GM12878 (cell line): ENCODE results near the gene CAPN10.

Experiments used
- CBX5 ChIP-seq: sonication (generic); IDR thresholded peaks from 2 replicates; pipeline ENCODE4 v1.6.1; 2016; ENCODE audit warnings: low read depth, moderate library complexity, mild to moderate bottlenecking, inconsistent platforms
- CEBPB ChIP-seq, 2 experiments: fragments of 150-350 bp in 1 of 2; IDR thresholded peaks; 2 replicates each; pipeline ENCODE4 v1.6.1; 2012 to 2014; ENCODE audit warnings: low read depth in 2 of 2, low read length in 2 of 2, borderline replicate concordance in 1 of 2, inconsistent platforms in 1 of 2
- CTCF ChIP-seq, 3 experiments: IDR thresholded peaks in 2 of 3; conservative IDR thresholded peaks in 1 of 3; 2 replicates each; pipeline ENCODE4 v1.5.1; 2011; ENCODE audit warnings: low read depth in 3 of 3, low read length in 3 of 3, mild to moderate bottlenecking in 3 of 3, control low read depth in 2 of 3, moderate library complexity in 2 of 3, inconsistent platforms in 1 of 3, mixed read lengths in 1 of 3; ENCODE audit not compliant: control insufficient read depth in 2 of 3, insufficient read depth in 1 of 3; ENCODE audit errors: extremely low read depth in 1 of 3
- FOXK2 ChIP-seq: fragments of 450-650 bp; IDR thresholded peaks from 2 replicates; pipeline ENCODE4 v1.6.1; 2017; ENCODE audit warnings: mild to moderate bottlenecking, moderate library complexity
- POLR2A ChIP-seq: IDR thresholded peaks from 2 replicates; pipeline ENCODE4 v1.6.1; 2011; ENCODE audit warnings: low read depth, mild to moderate bottlenecking, low read length
- RCOR1 ChIP-seq: conservative IDR thresholded peaks from 2 replicates; pipeline ENCODE4 v1.6.1; 2012; ENCODE audit warnings: low read depth, low read length, improper control_type of control experiment
- SRF ChIP-seq, 2 experiments: IDR thresholded peaks; 2 replicates each; pipeline ENCODE4 v1.6.1; 2011; ENCODE audit warnings: low read depth in 2 of 2, low read length in 2 of 2, mild to moderate bottlenecking in 1 of 2, moderate library complexity in 1 of 2
- STAT1 ChIP-seq: fragments of 450-650 bp; conservative IDR thresholded peaks from 2 replicates; pipeline ENCODE4 v1.6.1; 2014; ENCODE audit warnings: antibody characterized with exemption, mild to moderate bottlenecking
- USF2 ChIP-seq: IDR thresholded peaks from 2 replicates; pipeline ENCODE4 v1.6.1; 2011; ENCODE audit warnings: low read depth, low read length, improper control_type of control experiment, borderline replicate concordance
- ZNF274 ChIP-seq: IDR thresholded peaks from one replicate; pipeline ENCODE4 v1.8.0; 2011; ENCODE audit not compliant: insufficient read length, insufficient read depth

- TF ChIP-seq SRF (IDR thresholded peaks at IDR 0.05; ENCODE audit: low read depth in 2 of 2, low read length in 2 of 2) (no peak), CTCF (IDR thresholded peaks at IDR 0.05 in 2 of 3, conservative IDR thresholded peaks at IDR 0.05 in 1 of 3; ENCODE audit: control insufficient read depth in 2 of 3, extremely low read depth in 1 of 3, insufficient read depth in 1 of 3, low read depth in 3 of 3, low read length in 3 of 3) (no peak), CBX5 (no peak), RCOR1 (no peak), STAT1 (no peak), POLR2A (no peak), USF2 (no peak), ZNF274 (no peak), FOXK2 (no peak), CEBPB (IDR thresholded peaks at IDR 0.05; ENCODE audit: borderline replicate concordance in 1 of 2, low read depth in 2 of 2, low read length in 2 of 2) (no peak)
Observed at GRCh38 chr2:240574386-240575100, 12.0 kb upstream of the CAPN10 start.
